K562 (cell line): Measurements from ENCODE around the gene ALDH6A1. TPM values are rescaled to one million over a fixed set of nuclear protein-coding genes. Genes with fewer than 3 reads are reported as not detected.

ENCODE experiments used
- ARID3B ChIP-seq: fragments of 250-450 bp; sonication (Bioruptor Pico); IDR thresholded peaks from 2 replicates; pipeline ENCODE4 v1.4.0; 2020; ENCODE audit warnings: borderline replicate concordance
- E2F8 ChIP-seq: fragments of 450-650 bp; IDR thresholded peaks from 2 replicates; pipeline ENCODE4 v1.7.1; 2018; ENCODE audit warnings: mild to moderate bottlenecking, low read depth; ENCODE audit not compliant: partially characterized antibody
- GATA2 ChIP-seq: sonication (generic); formaldehyde crosslinking; IDR thresholded peaks from 2 replicates; pipeline ENCODE4 v1.4.0; 2020; ENCODE audit warnings: mild to moderate bottlenecking, missing genetic modification reagents
- HDAC8 ChIP-seq: fragments of 450-650 bp; IDR thresholded peaks from 2 replicates; pipeline ENCODE4 v1.6.1; 2016; ENCODE audit warnings: mild to moderate bottlenecking, missing genetic modification characterization, moderate library complexity, missing compliant biosample characterization
- KLF6 ChIP-seq: fragments of 250-450 bp; sonication (Bioruptor Pico); IDR thresholded peaks from 2 replicates; pipeline ENCODE4 v1.4.0; 2020; ENCODE audit warnings: mild to moderate bottlenecking, moderate library complexity, borderline replicate concordance
- LEF1 ChIP-seq: fragments of 450-650 bp; IDR thresholded peaks from 2 replicates; pipeline ENCODE4 v1.6.1; 2016; ENCODE audit warnings: mild to moderate bottlenecking
- MCM2 ChIP-seq: fragments of 450-650 bp; IDR thresholded peaks from 2 replicates; pipeline ENCODE4 v1.6.1; 2017; ENCODE audit warnings: low read depth, mild to moderate bottlenecking
- OTX1 ChIP-seq: fragments of 450-650 bp; formaldehyde crosslinking; IDR thresholded peaks from 2 replicates; pipeline ENCODE4 v1.4.0; 2022; ENCODE audit warnings: mild to moderate bottlenecking
- PHB2 ChIP-seq: fragments of 450-650 bp; IDR thresholded peaks from 2 replicates; pipeline ENCODE4 v1.6.1; 2017; ENCODE audit warnings: low read depth
- POLR2H ChIP-seq: IDR thresholded peaks from 2 replicates; pipeline ENCODE4 v1.6.1; 2016; ENCODE audit warnings: missing genetic modification characterization, low read depth, mild to moderate bottlenecking, control low read depth, missing compliant biosample characterization, moderate library complexity
- SMARCE1 ChIP-seq: fragments of 450-650 bp; IDR thresholded peaks from 2 replicates; pipeline ENCODE4 v1.7.1; 2016; ENCODE audit warnings: mild to moderate bottlenecking
- ZC3H11A ChIP-seq: IDR thresholded peaks from 2 replicates; pipeline ENCODE4 v1.6.1; 2012; ENCODE audit warnings: low read depth, low read length, improper control_type of control experiment
- ZNF197 ChIP-seq: fragments of 200-800 bp; sonication (Bioruptor generic); IDR thresholded peaks from 2 replicates; pipeline ENCODE4 v1.6.1; 2016; ENCODE audit warnings: low read depth, missing genetic modification characterization, missing compliant biosample characterization
- polyA plus RNA-seq, 8 experiments: library from polyadenylated mRNA; depleted of rRNA in 4 of 8; stranded (reverse) in 5 of 8; unstranded in 3 of 8; fragments of >200 nt; fragmentation: Nextera tagmentation in 2 of 8; fragmentation: Illumina TruSeq in 1 of 8; extraction: Ambion mirVana in 2 of 8; extraction: Trizol in 1 of 8; gene quantifications; 2 replicates each; pipeline versions ENCODE4 v1.2.1 to v1.2.3, GENCODE V29; 2011 to 2014; ENCODE audit warnings: inconsistent platforms in 1 of 8, missing spikeins in 1 of 8
- total RNA-seq, 7 experiments: library from RNA; depleted of rRNA in 6 of 7; stranded (reverse); fragments of >200 nt in 6 of 7; fragmentation: Illumina TruSeq in 2 of 7; extraction: Trizol in 2 of 7; gene quantifications; 2 replicates each; pipeline versions ENCODE4 v1.2.1 to v1.2.3, GENCODE V29; 2011 to 2021; ENCODE audit warnings: low replicate concordance in 1 of 7
- TF ChIP-seq, protein P1 (sequence below), 2 experiments: IDR thresholded peaks; 2 replicates each; pipeline ENCODE4 v1.6.1; 2011; ENCODE audit warnings: borderline replicate concordance in 1 of 2, control low read depth in 1 of 2, low read depth in 1 of 2, low read length in 1 of 2, mild to moderate bottlenecking in 1 of 2, mixed read lengths in 1 of 2, moderate library complexity in 1 of 2; ENCODE audit not compliant: insufficient read depth in 1 of 2, insufficient read length in 1 of 2, poor library complexity in 1 of 2, severe bottlenecking in 1 of 2; ENCODE audit errors: extremely low read depth in 1 of 2
- TF ChIP-seq, protein P2 (sequence below): fragments of 200-400 bp; formaldehyde crosslinking; IDR thresholded peaks from 2 replicates; pipeline ENCODE4 v1.6.1; 2017; ENCODE audit warnings: mild to moderate bottlenecking, low read depth, low read length, moderate library complexity

ALDH6A1 gene
- total and polyA plus RNA-seq, 9 of the 15 experiments (the other 6 are each of a cell fraction or from before 2014, with no cell fraction given), result 3.1 to 11.5 (median 4.6) TPM

DNA sequence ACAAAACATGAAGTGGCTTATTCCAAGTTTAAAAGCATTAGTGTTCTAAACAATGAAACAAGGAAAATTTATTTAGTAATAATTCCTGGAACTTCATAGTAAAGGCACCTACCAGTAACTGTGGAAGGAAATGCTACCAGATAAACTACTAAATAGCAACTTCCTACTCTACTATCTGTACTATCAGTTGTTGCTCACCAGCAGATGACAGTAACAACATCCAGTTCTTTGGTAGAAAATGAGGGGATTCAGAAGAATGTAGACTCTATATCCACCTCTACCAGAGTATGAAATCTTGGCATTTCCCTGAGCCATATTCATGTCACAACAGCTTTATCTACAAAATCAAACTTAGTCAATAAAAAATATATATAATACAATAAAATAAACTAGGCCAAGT is 68.3 kb downstream of the ALDH6A1 start (continued):
- no peak for TF ChIP-seq KLF6 (CRISPR knock-in tag)
- TF ChIP-seq, protein P1, sequence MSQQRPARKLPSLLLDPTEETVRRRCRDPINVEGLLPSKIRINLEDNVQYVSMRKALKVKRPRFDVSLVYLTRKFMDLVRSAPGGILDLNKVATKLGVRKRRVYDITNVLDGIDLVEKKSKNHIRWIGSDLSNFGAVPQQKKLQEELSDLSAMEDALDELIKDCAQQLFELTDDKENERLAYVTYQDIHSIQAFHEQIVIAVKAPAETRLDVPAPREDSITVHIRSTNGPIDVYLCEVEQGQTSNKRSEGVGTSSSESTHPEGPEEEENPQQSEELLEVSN (IDR thresholded peaks at IDR 0.05; ENCODE audit: borderline replicate concordance in 1 of 2, extremely low read depth in 1 of 2, insufficient read depth in 1 of 2, insufficient read length in 1 of 2, low read depth in 1 of 2, low read length in 1 of 2, poor library complexity in 1 of 2, severe bottlenecking in 1 of 2), result no peak
- no peak for TF ChIP-seq ARID3B (CRISPR knock-in tag)
- 0 out of 2 replicates have a peak, but pooled peaks have one; percentile 24 for TF ChIP-seq POLR2H (tag)
- TF ChIP-seq E2F8, result no peak
- TF ChIP-seq OTX1, result no peak
- TF ChIP-seq ZNF197 (CRISPR knock-in tag), result no peak
- no peak for TF ChIP-seq PHB2
- no peak for TF ChIP-seq MCM2
- no peak for TF ChIP-seq GATA2 (CRISPR knock-in tag)
- TF ChIP-seq, protein P2, sequence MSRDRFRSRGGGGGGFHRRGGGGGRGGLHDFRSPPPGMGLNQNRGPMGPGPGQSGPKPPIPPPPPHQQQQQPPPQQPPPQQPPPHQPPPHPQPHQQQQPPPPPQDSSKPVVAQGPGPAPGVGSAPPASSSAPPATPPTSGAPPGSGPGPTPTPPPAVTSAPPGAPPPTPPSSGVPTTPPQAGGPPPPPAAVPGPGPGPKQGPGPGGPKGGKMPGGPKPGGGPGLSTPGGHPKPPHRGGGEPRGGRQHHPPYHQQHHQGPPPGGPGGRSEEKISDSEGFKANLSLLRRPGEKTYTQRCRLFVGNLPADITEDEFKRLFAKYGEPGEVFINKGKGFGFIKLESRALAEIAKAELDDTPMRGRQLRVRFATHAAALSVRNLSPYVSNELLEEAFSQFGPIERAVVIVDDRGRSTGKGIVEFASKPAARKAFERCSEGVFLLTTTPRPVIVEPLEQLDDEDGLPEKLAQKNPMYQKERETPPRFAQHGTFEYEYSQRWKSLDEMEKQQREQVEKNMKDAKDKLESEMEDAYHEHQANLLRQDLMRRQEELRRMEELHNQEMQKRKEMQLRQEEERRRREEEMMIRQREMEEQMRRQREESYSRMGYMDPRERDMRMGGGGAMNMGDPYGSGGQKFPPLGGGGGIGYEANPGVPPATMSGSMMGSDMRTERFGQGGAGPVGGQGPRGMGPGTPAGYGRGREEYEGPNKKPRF, result no peak
- no peak for TF ChIP-seq HDAC8 (tag)
- 0 out of 2 replicates have a peak, but pooled peaks have one; percentile 28 for TF ChIP-seq LEF1
- peak; percentile 47; the same call in 1 of the 2 replicates for TF ChIP-seq SMARCE1
- TF ChIP-seq ZC3H11A, result no peak
